Heart right ventricle (tissue), 16 donors: ENCODE data around the gene GLS. TPM values are rescaled to one million over a fixed set of nuclear protein-coding genes. Genes with fewer than 3 reads are reported as not detected.
"Not testable (repeated sequence)": the region's sequence is repeated elsewhere in the genome, so short reads cannot be mapped to it uniquely, and the experiment has no call there.

Source experiments
- ATAC-seq, 8 donors: fragments of 200-7000 bp; cut with Tn5 transposase; one replicate each; pipeline ENCODE4 v1.9.1; 2020; ENCODE audit warnings: mild to moderate bottlenecking in 8 of 8, moderate library complexity in 8 of 8, moderate number of reproducible peaks in 1 of 8
- DNase-seq, 2 donors: peaks; one replicate each; pipeline ENCODE4 v3.0.0-alpha.2; 2020
- H3K27ac ChIP-seq, 10 donors: fragments of 200-600 bp; sonication (generic) in 2 of 10; one replicate each; pipeline versions ENCODE4 v1.5.0 to v1.8.0; 2020 to 2022; ENCODE audit warnings: mild to moderate bottlenecking in 3 of 10
- H3K27me3 ChIP-seq, 7 donors: fragments of 200-600 bp; one replicate each; pipeline ENCODE4 v1.8.0; 2021 to 2022; ENCODE audit warnings: mild to moderate bottlenecking in 2 of 7
- H3K36me3 ChIP-seq, 9 donors: fragments of 200-600 bp; sonication (generic) in 1 of 9; one replicate each; pipeline versions ENCODE4 v1.5.0 to v1.8.0; 2020 to 2022; ENCODE audit warnings: mild to moderate bottlenecking in 2 of 9
- H3K4me1 ChIP-seq, 9 donors: fragments of 200-600 bp; sonication (generic) in 1 of 9; one replicate each; pipeline versions ENCODE4 v1.5.0 to v1.8.0; 2020 to 2022; ENCODE audit warnings: mild to moderate bottlenecking in 4 of 9
- H3K4me3 ChIP-seq, 10 donors: fragments of 200-600 bp; sonication (generic) in 2 of 10; one replicate each; pipeline versions ENCODE4 v1.5.0 to v1.8.0; 2020 to 2022; ENCODE audit warnings: mild to moderate bottlenecking in 7 of 10, moderate library complexity in 2 of 10
- H3K9me3 ChIP-seq, 11 donors: fragments of 200-600 bp in 10 of 11; sonication (generic) in 2 of 11; one replicate each; pipeline versions ENCODE4 v1.5.0 to v1.8.0; 2013 to 2022; ENCODE audit warnings: mild to moderate bottlenecking in 2 of 11, control low read depth in 1 of 11, moderate library complexity in 1 of 11
- CTCF ChIP-seq, 9 donors: fragments of 200-600 bp; sonication (generic) in 2 of 9; IDR thresholded peaks; one replicate each; pipeline versions ENCODE4 v1.5.0 to v1.8.0; 2021 to 2022; ENCODE audit warnings: antibody characterized with exemption in 9 of 9, mild to moderate bottlenecking in 5 of 9, moderate library complexity in 1 of 9
- WGBS, 2 donors: extraction: QIAGEN DNeasy Blood & Tissue Kit; methylation state at CpG; one replicate each; pipeline ENCODE4 v1.1.7; 2013; ENCODE audit warnings: inconsistent platforms in 1 of 2; 5-methylcytosine and 5-hydroxymethylcytosine counted together
- intact Hi-C, 10 donors: fragments of 100-400 bp; cut with DNase I; formaldehyde crosslinking; loops; one replicate each; pipeline versions ENCODE4 v1.11.1 to v1.14.2; 2022
- polyA plus RNA-seq, 2 donors: library from polyadenylated mRNA; stranded (reverse); fragments of 200-250 nt; gene quantifications; one replicate each; pipeline ENCODE4 v1.2.3, GENCODE V29; 2013
- total RNA-seq, 10 donors: library from RNA; stranded (reverse); fragmentation: NEBNext Ultra II Directional in 3 of 10; extraction: Animal tissue kit (Norgen Biotek cat#: 25700) in 3 of 10; gene quantifications; one replicate each; pipeline versions ENCODE4 v1.2.1 to v1.2.4, GENCODE V29; 2021 to 2023
- donor health status: Arrhythmogenic right ventricular cardiomyopathy.
- donor health status: ischemic (EF 13 %, LVEDD 7.1; RV severe dilation, severe dysfunction).
- donor health status: healthy with polysubstance abuse.
- donor health status: DM: no; HTN: yes; CAD: no.
- donor health status: DM: no; HTN: no; CAD: no.
- donor health status: ischemic (EF 25% LVEDD 6.9; RV normal size, moderate dysfunction).
- donor health status: ischemic (EF 25% LVEDD 5.7; RV mildly dilated, moderate dysfunction).
- donor health status: healthy.
- donor health status: DM: yes; HTN: yes; CAD: no.
- donor health status: Ischemic cardiomyopathy.
- donor health status: ischemic (EF 35%, LVEDD 5.7; RV mildly dilated, moderate dysfunction).
- donor health status: nonischemic (EF 11% LVEDD 7.7; RV severe dilation, severe dysfunction).
- donor health status: DM: yes; HTN: yes; CAD: no.
- donor health status: PGD.
- donor health status: ischemic (EF 29% LVEDD 5.4; RV normal size, mild dysfunction).
- donor health status: nonischemic (EF 23%, LVEDD 6.1; RV moderate dilation, normal function).

GLS gene
- total and polyA plus RNA-seq, 12 donors: 17.1 to 73.5 (median 54.3) TPM

- no peak for TF ChIP-seq CTCF (IDR thresholded peaks at IDR 0.05)
- H3K9me3 ChIP-seq: peaks cover 0 to 8% (median 0%) of the 10 kb centered on the region in 11 donors
- intact Hi-C loops: no loop called here
- WGBS, 2 donors: 72 to 86% methylated on average over 3 of the region's 3 CpGs
- no peaks in the 10 kb centered on the region for H3K36me3 ChIP-seq
- H3K27ac ChIP-seq: no peak overlapping the region
- H3K27me3 ChIP-seq: no peaks in the 10 kb centered on the region
- ATAC-seq (no peak), DNase-seq (no peak)
- no peak overlapping the region for H3K4me3 ChIP-seq
- H3K4me1 ChIP-seq: peaks cover 10 to 35% (median 29%) of the 10 kb centered on the region in 9 donors
These were observed 70.0 kb downstream of the GLS start for GRCh38 chr2:190950566-190950991.

- ATAC-seq (no peak), DNase-seq (no peak)
- Histone ChIP-seq H3K36me3 (no peaks in the 10 kb centered on the region), H3K4me3 (no peak overlapping the region), H3K9me3 (peaks cover 0 to 27% (median 2%) of the 10 kb centered on the region in 11 donors), H3K27ac (no peak overlapping the region), H3K4me1 (peaks cover 5 to 21% (median 13%) of the 10 kb centered on the region in 9 donors), H3K27me3 (no peaks in the 10 kb centered on the region)
- intact Hi-C loops: no loop called here
- 37 to 50% methylated on average over 4 of the region's 4 CpGs for WGBS, 2 donors
- no peak for TF ChIP-seq CTCF (IDR thresholded peaks at IDR 0.05)
These were observed 72.6 kb downstream of the GLS start for GRCh38 chr2:190953257-190953656.

- no peak overlapping the region for H3K27ac ChIP-seq
- no peak for ATAC-seq
These were observed 79.5 kb downstream of the GLS start for GRCh38 chr2:190959911-190960788.

GRCh38 chr2:190961117-190961516 lies 80.5 kb downstream of the GLS start:
- intact Hi-C loops, ATAC-seq, H3K27ac ChIP-seq, H3K27me3 ChIP-seq, H3K4me3 ChIP-seq, DNase-seq: not testable (repeated sequence)
- WGBS, 2 donors: 97 to 99% methylated on average over 5 of the region's 5 CpGs
- peaks cover 0 to 15% (median 2%) of the 10 kb centered on the region in 11 donors for H3K9me3 ChIP-seq
- peaks cover 0 to 17% (median 6%) of the 10 kb centered on the region in 9 donors for H3K4me1 ChIP-seq
- peaks cover 0 to 60% (median 23%) of the 10 kb centered on the region in 9 donors for H3K36me3 ChIP-seq

More at GRCh38 chr2:190959911-190960788, 79.5 kb downstream of the GLS start:
- TF ChIP-seq CTCF (IDR thresholded peaks at IDR 0.05): no peak
- Histone ChIP-seq H3K27me3 (no peaks in the 10 kb centered on the region), H3K4me3 (no peak overlapping the region), H3K4me1 (peaks cover 0 to 17% (median 6%) of the 10 kb centered on the region in 9 donors), H3K9me3 (peaks cover 0 to 25% (median 2%) of the 10 kb centered on the region in 11 donors), H3K36me3 (peaks cover 0 to 50% (median 17%) of the 10 kb centered on the region in 9 donors)
- no peak for DNase-seq
- 81 to 83% methylated on average over 5 of the region's 5 CpGs for WGBS, 2 donors
- intact Hi-C loops: no loop called here
